Hematopoietic multipotent progenitor cell treated with erythropoietin and hydrocortisone succinate and interleukin-3 and kit ligand, for 4 days (in vitro differentiated cells): Measurements from ENCODE around the gene WDR1.

Experiments used
- DNase-seq: peaks from one replicate; pipeline ENCODE4 v3.0.0-alpha.2; 2015

Gene WDR1

GRCh38 chr4:10083861-10084641 lies 32.5 kb downstream of the WDR1 start:
- DNase-seq = no peak

GRCh38 chr4:10083331-10083771 lies 33.2 kb downstream of the WDR1 start:
- no peak for DNase-seq

- DNase-seq = no peak
Measured at GRCh38 chr4:10082459-10083272, 33.9 kb downstream of the WDR1 start.

- no peak for DNase-seq
Measured at GRCh38 chr4:10082047-10082446, 34.6 kb downstream of the WDR1 start.

- no peak for DNase-seq
Measured at GRCh38 chr4:10081218-10081606, 35.4 kb downstream of the WDR1 start.

- DNase-seq = no peak
Measured at GRCh38 chr4:10080589-10081217, 35.9 kb downstream of the WDR1 start.

- DNase-seq = no peak
Measured at GRCh38 chr4:10079912-10080588, 36.5 kb downstream of the WDR1 start.

GRCh38 chr4:10079256-10079655 lies 37.3 kb downstream of the WDR1 start:
- DNase-seq = no peak

GRCh38 chr4:10078481-10079233 lies 37.9 kb downstream of the WDR1 start:
- no peak for DNase-seq

- DNase-seq = peak; percentile 72
Measured at GRCh38 chr4:10077483-10078335, 38.9 kb downstream of the WDR1 start.

- no peak for DNase-seq
Measured at GRCh38 chr4:10077076-10077475, 39.5 kb downstream of the WDR1 start.

- no peak for DNase-seq
Measured at GRCh38 chr4:10075953-10076391, 40.6 kb downstream of the WDR1 start.

- no peak for DNase-seq
Measured at GRCh38 chr4:10075158-10075863, 41.3 kb downstream of the WDR1 start.

- DNase-seq = peak; percentile 44
Measured at GRCh38 chr4:10074767-10075105, 41.9 kb downstream of the WDR1 start.

GRCh38 chr4:10074076-10074766 lies 42.4 kb downstream of the WDR1 start:
- DNase-seq = no peak

- no peak for DNase-seq
Measured at GRCh38 chr4:10072420-10073017, 44.1 kb downstream of the WDR1 start.

GRCh38 chr4:10069075-10069642 lies 47.4 kb downstream of the WDR1 start:
- no peak for DNase-seq

GRCh38 chr4:10066670-10067651 lies 49.6 kb downstream of the WDR1 start:
- no peak for DNase-seq
